Activated T-cell treated with anti-CD3 and anti-CD28 coated beads for 1 hour (primary cell): ENCODE measurements around the gene ZNF148.
A peak's percentile ranks its signal among the peaks of the same experiment; 100 is the strongest.

Source experiments
- DNase-seq: peaks from one replicate; pipeline ENCODE4 v3.0.0-alpha.2; 2020; ENCODE audit warnings: low read depth

Gene ZNF148

GRCh38 chr3:125326957-125327356 lies 48.2 kb downstream of the ZNF148 start:
- no peak for DNase-seq

GRCh38 chr3:125325746-125326145 lies 49.4 kb downstream of the ZNF148 start:
- no peak for DNase-seq

- no peak for DNase-seq
Observed at GRCh38 chr3:125324341-125324740, 50.8 kb downstream of the ZNF148 start.

- no peak for DNase-seq
Observed at GRCh38 chr3:125322917-125323316, 52.2 kb downstream of the ZNF148 start.

- no peak for DNase-seq
Observed at GRCh38 chr3:125322166-125322565, 53.0 kb downstream of the ZNF148 start.

- DNase-seq: no peak
Observed at GRCh38 chr3:125319765-125320164, 55.4 kb downstream of the ZNF148 start.

- DNase-seq: no peak
Observed at GRCh38 chr3:125318871-125319270, 56.3 kb downstream of the ZNF148 start.

- no peak for DNase-seq
Observed at GRCh38 chr3:125318167-125318865, 56.8 kb downstream of the ZNF148 start.

- DNase-seq: no peak
Observed at GRCh38 chr3:125317761-125318160, 57.4 kb downstream of the ZNF148 start.

GRCh38 chr3:125316949-125317348 lies 58.2 kb downstream of the ZNF148 start:
- DNase-seq: no peak

- DNase-seq: no peak
Observed at GRCh38 chr3:125316246-125316645, 58.9 kb downstream of the ZNF148 start.

- DNase-seq: no peak
Observed at GRCh38 chr3:125313060-125313635, 62.0 kb downstream of the ZNF148 start.

- peak; percentile 7 for DNase-seq
Observed at GRCh38 chr3:125310623-125311081, 64.5 kb downstream of the ZNF148 start.

GRCh38 chr3:125309476-125309875 lies 65.6 kb downstream of the ZNF148 start:
- DNase-seq: no peak

- DNase-seq: no peak
Observed at GRCh38 chr3:125306620-125307019, 68.5 kb downstream of the ZNF148 start.

- no peak for DNase-seq
Observed at GRCh38 chr3:125302932-125303331, 72.2 kb downstream of the ZNF148 start.

- no peak for DNase-seq
Observed at GRCh38 chr3:125300416-125300815, 74.7 kb downstream of the ZNF148 start.

- no peak for DNase-seq
Observed at GRCh38 chr3:125294411-125294810, 80.7 kb downstream of the ZNF148 start.

- DNase-seq: no peak
Observed at GRCh38 chr3:125292015-125292414, 83.1 kb downstream of the ZNF148 start.

- DNase-seq: no peak
Observed at GRCh38 chr3:125289429-125289981, 85.6 kb downstream of the ZNF148 start.

- DNase-seq: no peak
Observed at GRCh38 chr3:125287248-125287647, 87.9 kb downstream of the ZNF148 start.

GRCh38 chr3:125281381-125281780 lies 93.7 kb downstream of the ZNF148 start:
- no peak for DNase-seq

- no peak for DNase-seq
Observed at GRCh38 chr3:125280668-125281361, 94.3 kb downstream of the ZNF148 start.
